ENCODE results near the gene STAT5A.

DNA sequence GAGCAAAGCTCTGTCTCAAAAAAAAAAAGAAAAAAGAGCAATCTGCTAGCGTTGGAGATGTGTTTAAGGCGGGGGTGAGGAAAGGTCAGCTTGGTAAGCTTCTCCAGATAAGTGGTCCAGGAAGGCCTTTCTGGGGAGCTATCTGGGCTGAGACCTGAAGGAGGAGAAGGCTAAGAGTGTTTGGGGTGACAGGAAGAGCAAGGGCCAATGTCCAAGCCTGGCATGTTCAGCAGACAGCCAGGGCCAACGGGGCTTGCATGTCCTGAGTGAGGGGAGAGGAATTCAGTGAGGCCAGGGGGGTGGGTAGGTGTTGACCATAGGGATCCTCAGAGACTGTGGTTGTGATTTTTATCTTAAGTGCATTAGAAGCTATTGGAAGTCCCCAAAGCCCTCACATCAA is 15.4 kb downstream of the STAT5A start:
- TF ChIP-seq, protein P1, sequence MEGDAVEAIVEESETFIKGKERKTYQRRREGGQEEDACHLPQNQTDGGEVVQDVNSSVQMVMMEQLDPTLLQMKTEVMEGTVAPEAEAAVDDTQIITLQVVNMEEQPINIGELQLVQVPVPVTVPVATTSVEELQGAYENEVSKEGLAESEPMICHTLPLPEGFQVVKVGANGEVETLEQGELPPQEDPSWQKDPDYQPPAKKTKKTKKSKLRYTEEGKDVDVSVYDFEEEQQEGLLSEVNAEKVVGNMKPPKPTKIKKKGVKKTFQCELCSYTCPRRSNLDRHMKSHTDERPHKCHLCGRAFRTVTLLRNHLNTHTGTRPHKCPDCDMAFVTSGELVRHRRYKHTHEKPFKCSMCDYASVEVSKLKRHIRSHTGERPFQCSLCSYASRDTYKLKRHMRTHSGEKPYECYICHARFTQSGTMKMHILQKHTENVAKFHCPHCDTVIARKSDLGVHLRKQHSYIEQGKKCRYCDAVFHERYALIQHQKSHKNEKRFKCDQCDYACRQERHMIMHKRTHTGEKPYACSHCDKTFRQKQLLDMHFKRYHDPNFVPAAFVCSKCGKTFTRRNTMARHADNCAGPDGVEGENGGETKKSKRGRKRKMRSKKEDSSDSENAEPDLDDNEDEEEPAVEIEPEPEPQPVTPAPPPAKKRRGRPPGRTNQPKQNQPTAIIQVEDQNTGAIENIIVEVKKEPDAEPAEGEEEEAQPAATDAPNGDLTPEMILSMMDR (optimal IDR thresholded peaks at IDR 0.05 in 1 of 3, IDR thresholded peaks at IDR 0.05 in 1 of 3, conservative IDR thresholded peaks at IDR 0.05 in 1 of 3; ENCODE audit: extremely low read depth in 1 of 3, insufficient read depth in 2 of 3, low read length in 3 of 3), result no peak
- TF ChIP-seq EZH2 (IDR thresholded peaks at IDR 0.05; ENCODE audit: low read length), result no peak
